OCI-LY7 (cell line): ENCODE data around the gene C10orf71. TPM values are rescaled to one million over a fixed set of nuclear protein-coding genes. Genes with fewer than 3 reads are reported as not detected.

ENCODE experiments used
- BruUV-seq: library from RNA; stranded (reverse); fragments of 400-500 nt; replicated peaks from 2 replicates; lab custom pipeline; 2021; lab: Mats Ljungman, UMichigan
- CTCF ChIA-PET: fragments of 300-600 bp; sonication (Branson Sonifier 250); formaldehyde crosslinking; loops from one replicate; lab custom pipeline; 2022; ENCODE audit warnings: antibody characterized with exemption; ENCODE audit not compliant: unreplicated experiment; lab: Charles Lee
- POLR2A ChIA-PET: fragments of 300-600 bp; sonication (Branson Sonifier 250); formaldehyde crosslinking; loops from one replicate; lab custom pipeline; 2022; ENCODE audit warnings: antibody characterized with exemption; lab: Charles Lee
- DNase-seq: peaks from one replicate; pipeline ENCODE4 v3.0.0-alpha.2; 2015; ENCODE audit warnings: low spot score
- H2AFZ ChIP-seq: fragments of 200-600 bp; sonication (generic), shearing (Covaris generic); 2 replicates; pipeline ENCODE4 v1.6.1; 2014; ENCODE audit warnings: mild to moderate bottlenecking, antibody characterized with exemption, low read length, moderate library complexity
- H3K27ac ChIP-seq: fragments of 200-600 bp; sonication (generic); 2 replicates; pipeline ENCODE4 v1.5.1; 2014; ENCODE audit warnings: mixed run types, low read depth, mild to moderate bottlenecking, moderate library complexity, low read length, inconsistent platforms; ENCODE audit not compliant: poor library complexity, severe bottlenecking
- H3K36me3 ChIP-seq: fragments of 200-600 bp; sonication (generic); 2 replicates; pipeline ENCODE4 v1.6.1; 2014; ENCODE audit warnings: mild to moderate bottlenecking, antibody characterized with exemption, low read length, moderate library complexity, mixed read lengths; ENCODE audit not compliant: insufficient read depth
- H3K4me1 ChIP-seq: fragments of 200-600 bp; sonication (generic); 2 replicates; pipeline ENCODE4 v1.5.1; 2014; ENCODE audit warnings: mild to moderate bottlenecking, low read length; ENCODE audit not compliant: insufficient read depth, poor library complexity, severe bottlenecking
- H3K4me2 ChIP-seq: fragments of 200-600 bp; sonication (generic); 2 replicates; pipeline ENCODE4 v1.6.1; 2014; ENCODE audit warnings: mild to moderate bottlenecking, low read length
- H3K4me3 ChIP-seq: fragments of 200-600 bp; sonication (generic); 2 replicates; pipeline ENCODE4 v1.5.1; 2014; ENCODE audit warnings: mild to moderate bottlenecking, low read depth, low read length; ENCODE audit not compliant: poor library complexity, severe bottlenecking
- H3K79me2 ChIP-seq: fragments of 200-600 bp; sonication (generic); 2 replicates; pipeline ENCODE4 v1.6.1; 2016; ENCODE audit warnings: low read depth, mild to moderate bottlenecking, low read length, moderate library complexity, mixed read lengths; ENCODE audit not compliant: insufficient read depth
- H3K9me2 ChIP-seq: fragments of 200-600 bp; sonication (generic); 2 replicates; pipeline ENCODE4 v1.6.1; 2016; ENCODE audit warnings: mild to moderate bottlenecking, low read length, mixed read lengths; ENCODE audit not compliant: insufficient read depth
- H3K9me3 ChIP-seq: fragments of 200-600 bp; sonication (generic); 2 replicates; pipeline ENCODE4 v1.6.1; 2014; ENCODE audit warnings: mild to moderate bottlenecking, mixed run types, low read length, mixed read lengths
- H4K20me1 ChIP-seq: fragments of 200-600 bp; sonication (generic); 2 replicates; pipeline ENCODE4 v1.6.1; 2014; ENCODE audit warnings: mild to moderate bottlenecking, antibody characterized with exemption, low read length, moderate library complexity, mixed read lengths; ENCODE audit not compliant: insufficient read depth
- EZH2phosphoT487 ChIP-seq: fragments of 200-600 bp; sonication (generic); IDR thresholded peaks from 2 replicates; pipeline ENCODE4 v1.6.1; 2018; ENCODE audit warnings: low read depth, borderline replicate concordance, mild to moderate bottlenecking, mixed run types, antibody characterized with exemption, low read length, moderate library complexity, mixed read lengths
- intact Hi-C: fragments of 100-400 bp; cut with micrococcal nuclease; formaldehyde crosslinking; loops from one replicate; pipeline ENCODE4 v1.10.0; 2022; ENCODE audit not compliant: unreplicated experiment
- total RNA-seq, 2 experiments: library from RNA; depleted of rRNA in 1 of 2; stranded (reverse); fragments of >200 nt in 1 of 2; shearing (Covaris generic) in 1 of 2; gene quantifications; 2 replicates each; pipeline ENCODE4 v1.2.3, GENCODE V29; 2014 to 2022
- TF ChIP-seq, protein P1 (sequence below): fragments of 200-600 bp; sonication (generic); conservative IDR thresholded peaks from 2 replicates; pipeline ENCODE4 v1.5.1; 2014; ENCODE audit warnings: mild to moderate bottlenecking, antibody characterized with exemption, low read length, moderate library complexity, mixed read lengths

The C10orf71 gene
- total RNA-seq, 2 experiments from 2014 or later = 0.06 to 0.08 TPM

DNA sequence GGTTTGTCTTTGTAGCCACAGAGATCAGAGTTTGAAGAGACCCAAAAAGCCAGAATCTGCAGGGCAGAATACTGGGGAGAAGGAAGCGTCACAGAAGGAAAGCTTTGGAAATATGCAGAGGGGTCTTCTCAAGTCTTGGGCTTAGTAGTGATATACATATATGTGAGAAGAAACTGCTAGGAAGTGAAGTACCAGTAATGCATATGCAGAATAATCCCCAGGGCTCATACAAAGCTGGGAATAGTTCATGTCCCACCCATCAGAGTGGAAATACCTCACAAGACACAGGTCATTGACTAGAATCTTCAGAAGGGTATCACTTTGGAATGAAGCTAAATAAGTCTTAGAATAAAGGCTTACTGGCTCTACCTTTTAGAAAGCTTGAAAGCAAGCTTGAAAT is 39.6 kb downstream of the C10orf71 start:
- Histone ChIP-seq H3K79me2 (no peaks in the 10 kb centered on the region), H3K27ac (no peak overlapping the region), H3K4me3 (no peak overlapping the region), H3K9me2 (no peaks in the 10 kb centered on the region), H3K4me2 (no peak overlapping the region), H3K36me3 (no peaks in the 10 kb centered on the region), H2AFZ (no peak overlapping the region), H4K20me1 (no peaks in the 10 kb centered on the region), H3K4me1 (no peaks in the 10 kb centered on the region), H3K9me3 (no peaks in the 10 kb centered on the region)
- POLR2A ChIA-PET = interaction anchor here (0.7 to 0.9 kb wide), 3 partner anchors 31 to 506 kb away, joined by 3 read pairs; no protein-coding TSS in a partner anchor
- BruUV-seq = no TSS peak
- no peak for DNase-seq
- TF ChIP-seq, protein P1, sequence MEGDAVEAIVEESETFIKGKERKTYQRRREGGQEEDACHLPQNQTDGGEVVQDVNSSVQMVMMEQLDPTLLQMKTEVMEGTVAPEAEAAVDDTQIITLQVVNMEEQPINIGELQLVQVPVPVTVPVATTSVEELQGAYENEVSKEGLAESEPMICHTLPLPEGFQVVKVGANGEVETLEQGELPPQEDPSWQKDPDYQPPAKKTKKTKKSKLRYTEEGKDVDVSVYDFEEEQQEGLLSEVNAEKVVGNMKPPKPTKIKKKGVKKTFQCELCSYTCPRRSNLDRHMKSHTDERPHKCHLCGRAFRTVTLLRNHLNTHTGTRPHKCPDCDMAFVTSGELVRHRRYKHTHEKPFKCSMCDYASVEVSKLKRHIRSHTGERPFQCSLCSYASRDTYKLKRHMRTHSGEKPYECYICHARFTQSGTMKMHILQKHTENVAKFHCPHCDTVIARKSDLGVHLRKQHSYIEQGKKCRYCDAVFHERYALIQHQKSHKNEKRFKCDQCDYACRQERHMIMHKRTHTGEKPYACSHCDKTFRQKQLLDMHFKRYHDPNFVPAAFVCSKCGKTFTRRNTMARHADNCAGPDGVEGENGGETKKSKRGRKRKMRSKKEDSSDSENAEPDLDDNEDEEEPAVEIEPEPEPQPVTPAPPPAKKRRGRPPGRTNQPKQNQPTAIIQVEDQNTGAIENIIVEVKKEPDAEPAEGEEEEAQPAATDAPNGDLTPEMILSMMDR = no peak
- no peak for TF ChIP-seq EZH2phosphoT487
- intact Hi-C loops = no loop called here
- CTCF ChIA-PET = no interaction called here

DNA sequence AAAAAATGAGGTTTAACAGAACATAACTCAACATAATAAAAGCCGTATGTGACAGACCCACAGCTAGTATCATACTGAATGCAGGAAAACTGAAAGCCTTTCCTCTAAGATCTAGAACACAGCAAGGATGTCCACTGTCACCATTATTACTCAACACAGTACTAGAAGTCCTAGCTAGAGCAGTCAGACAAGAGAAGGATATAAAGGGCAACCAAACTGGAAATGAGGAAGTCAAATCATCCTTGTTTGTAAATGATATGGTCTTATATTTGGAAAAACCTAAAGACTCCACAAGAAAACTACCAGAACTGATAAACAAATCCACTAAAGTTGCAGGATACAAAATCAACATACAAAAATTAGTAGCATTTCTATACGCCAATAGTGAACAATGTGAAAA is 45.9 kb downstream of the C10orf71 start:
- Histone ChIP-seq H3K4me3 (no peak overlapping the region), H3K4me1 (no peaks in the 10 kb centered on the region), H3K9me3 (no peaks in the 10 kb centered on the region), H4K20me1 (no peaks in the 10 kb centered on the region), H3K27ac (no peak overlapping the region), H3K4me2 (no peak overlapping the region), H3K9me2 (no peaks in the 10 kb centered on the region), H3K36me3 (no peaks in the 10 kb centered on the region), H3K79me2 (no peaks in the 10 kb centered on the region), H2AFZ (no peak overlapping the region)
- ChIA-PET POLR2A (no interaction called here), CTCF (no interaction called here)
- TF ChIP-seq, protein P1 = no peak
- TF ChIP-seq EZH2phosphoT487 = no peak
- no peak for DNase-seq
- intact Hi-C loops = no loop called here
- BruUV-seq = no TSS peak

DNA sequence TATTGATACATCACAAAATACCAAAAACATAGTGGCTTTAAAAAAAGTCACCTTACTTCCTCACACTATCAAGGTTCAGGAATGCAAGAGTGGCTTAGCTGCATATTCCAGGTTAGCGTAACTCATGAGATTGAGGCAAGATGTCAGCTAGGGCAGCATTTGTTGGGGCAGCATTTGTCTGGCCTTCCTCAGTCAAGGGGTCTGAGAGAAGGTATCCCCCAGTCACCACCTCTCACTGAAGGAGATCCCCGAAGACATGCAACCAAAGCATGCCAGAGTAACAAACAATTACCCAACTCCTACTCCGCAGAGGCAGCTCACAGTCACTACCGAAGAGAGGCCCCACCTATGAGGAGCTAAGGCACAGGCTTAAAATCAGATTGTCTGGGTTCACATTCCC is 48.4 kb downstream of the C10orf71 start:
- Histone ChIP-seq H4K20me1 (no peaks in the 10 kb centered on the region), H2AFZ (no peak overlapping the region), H3K4me3 (no peak overlapping the region), H3K9me3 (no peaks in the 10 kb centered on the region), H3K4me2 (no peak overlapping the region), H3K4me1 (no peaks in the 10 kb centered on the region), H3K79me2 (no peaks in the 10 kb centered on the region), H3K9me2 (no peaks in the 10 kb centered on the region), H3K36me3 (no peaks in the 10 kb centered on the region), H3K27ac (no peak overlapping the region)
- POLR2A ChIA-PET = no interaction called here
- no peak for DNase-seq
- TF ChIP-seq, protein P1 = no peak
- no peak for TF ChIP-seq EZH2phosphoT487
- BruUV-seq = no TSS peak
- CTCF ChIA-PET = no interaction called here
- intact Hi-C loops = no loop called here
